ENCODE data around the gene ZNF622.

Gene ZNF622

DNA sequence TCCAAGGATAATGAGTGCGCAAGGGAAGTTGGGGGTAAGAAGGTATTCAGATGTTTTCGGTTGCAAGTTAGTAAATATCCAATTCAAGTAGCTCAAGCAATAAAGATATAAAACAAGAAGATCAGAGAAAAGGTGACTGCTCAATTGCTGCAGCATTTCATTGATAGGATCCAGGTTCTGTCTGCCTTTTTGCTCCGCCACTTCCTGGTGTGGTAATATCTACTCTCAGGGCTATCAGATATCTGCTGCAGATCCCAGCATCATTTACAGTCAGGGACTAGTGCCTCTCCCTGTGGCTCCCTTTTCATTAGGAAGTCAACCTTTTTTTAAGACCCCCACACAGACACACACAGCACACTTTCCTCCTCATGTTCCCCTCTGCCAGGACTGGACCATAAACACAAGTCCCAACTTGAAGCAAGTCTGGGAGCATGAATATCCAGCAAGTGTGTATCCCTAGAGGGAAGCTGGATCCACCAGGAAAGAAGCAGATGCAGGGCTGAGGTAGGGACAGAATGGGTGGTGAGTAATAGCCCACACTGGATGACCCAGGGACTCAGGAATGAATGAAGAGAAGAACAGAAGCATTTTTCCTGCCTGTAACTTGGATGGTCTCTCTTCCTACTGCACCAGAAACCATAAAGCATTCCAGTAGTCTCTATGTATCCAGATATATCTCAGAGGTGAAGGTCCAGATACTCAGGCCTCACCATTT is 53.7 kb downstream of the ZNF622 start:
- no peaks in the 10 kb centered on the region for H3K36me3 ChIP-seq (ENCODE audit: control insufficient read depth in 2 of 2, insufficient read depth in 1 of 2, low read length in 2 of 2)
- H3K9me3 ChIP-seq (ENCODE audit: control insufficient read depth, insufficient read depth, low read depth, low read length) = no peaks in the 10 kb centered on the region
- H3K27ac ChIP-seq (ENCODE audit: extremely low read depth, low read depth, low read length) = no peak overlapping the region
- CTCF ChIA-PET = no interaction called here
- TF ChIP-seq KLF9 (tag by site-specific recombination; IDR thresholded peaks at IDR 0.05; ENCODE audit: low read depth) = no peak
- no peak for TF ChIP-seq ZNF473 (tag by site-specific recombination; IDR thresholded peaks at IDR 0.05)
- no peak for TF ChIP-seq ZNF37A (tag by site-specific recombination; IDR thresholded peaks at IDR 0.05)
- TF ChIP-seq ZNF623 (tag by site-specific recombination; IDR thresholded peaks at IDR 0.05) = no peak
- no peak for TF ChIP-seq ZNF560 (tag by site-specific recombination; IDR thresholded peaks at IDR 0.05; ENCODE audit: borderline replicate concordance)
- TF ChIP-seq, protein P1, sequence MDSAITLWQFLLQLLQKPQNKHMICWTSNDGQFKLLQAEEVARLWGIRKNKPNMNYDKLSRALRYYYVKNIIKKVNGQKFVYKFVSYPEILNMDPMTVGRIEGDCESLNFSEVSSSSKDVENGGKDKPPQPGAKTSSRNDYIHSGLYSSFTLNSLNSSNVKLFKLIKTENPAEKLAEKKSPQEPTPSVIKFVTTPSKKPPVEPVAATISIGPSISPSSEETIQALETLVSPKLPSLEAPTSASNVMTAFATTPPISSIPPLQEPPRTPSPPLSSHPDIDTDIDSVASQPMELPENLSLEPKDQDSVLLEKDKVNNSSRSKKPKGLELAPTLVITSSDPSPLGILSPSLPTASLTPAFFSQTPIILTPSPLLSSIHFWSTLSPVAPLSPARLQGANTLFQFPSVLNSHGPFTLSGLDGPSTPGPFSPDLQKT (IDR thresholded peaks at IDR 0.05; ENCODE audit: borderline replicate concordance, low read depth, low read length) = no peak
- no peak for TF ChIP-seq ZNF549 (tag by site-specific recombination; IDR thresholded peaks at IDR 0.05)
- no peak for TF ChIP-seq ZNF555 (tag by site-specific recombination; conservative IDR thresholded peaks at IDR 0.05)
- TF ChIP-seq, protein P2, sequence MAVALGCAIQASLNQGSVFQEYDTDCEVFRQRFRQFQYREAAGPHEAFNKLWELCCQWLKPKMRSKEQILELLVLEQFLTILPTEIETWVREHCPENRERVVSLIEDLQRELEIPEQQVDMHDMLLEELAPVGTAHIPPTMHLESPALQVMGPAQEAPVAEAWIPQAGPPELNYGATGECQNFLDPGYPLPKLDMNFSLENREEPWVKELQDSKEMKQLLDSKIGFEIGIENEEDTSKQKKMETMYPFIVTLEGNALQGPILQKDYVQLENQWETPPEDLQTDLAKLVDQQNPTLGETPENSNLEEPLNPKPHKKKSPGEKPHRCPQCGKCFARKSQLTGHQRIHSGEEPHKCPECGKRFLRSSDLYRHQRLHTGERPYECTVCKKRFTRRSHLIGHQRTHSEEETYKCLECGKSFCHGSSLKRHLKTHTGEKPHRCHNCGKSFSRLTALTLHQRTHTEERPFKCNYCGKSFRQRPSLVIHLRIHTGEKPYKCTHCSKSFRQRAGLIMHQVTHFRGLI (tag by site-specific recombination; IDR thresholded peaks at IDR 0.05) = no peak
- no peak for TF ChIP-seq ZFP69B (tag by site-specific recombination; IDR thresholded peaks at IDR 0.05)
- TF ChIP-seq ZNF366 (tag by site-specific recombination; conservative IDR thresholded peaks at IDR 0.05) = no peak
- TF ChIP-seq KLF16 (tag by site-specific recombination; IDR thresholded peaks at IDR 0.05) = no peak
- TF ChIP-seq ZNF600 (tag by site-specific recombination; IDR thresholded peaks at IDR 0.05) = no peak
- no peak for TF ChIP-seq ZNF354C (tag by site-specific recombination; IDR thresholded peaks at IDR 0.05; ENCODE audit: borderline replicate concordance, low read depth)
- TF ChIP-seq ZNF585B (tag by site-specific recombination; IDR thresholded peaks at IDR 0.05) = no peak
- TF ChIP-seq ZNF510 (tag by site-specific recombination; IDR thresholded peaks at IDR 0.05; ENCODE audit: insufficient replicate concordance) = no peak
- H3K4me3 ChIP-seq (ENCODE audit: low read depth, low read length) = no peak overlapping the region
- H3K4me1 ChIP-seq (ENCODE audit: control insufficient read depth, insufficient read depth, low read length) = no peaks in the 10 kb centered on the region
- POLR2A ChIA-PET = no interaction called here

DNA sequence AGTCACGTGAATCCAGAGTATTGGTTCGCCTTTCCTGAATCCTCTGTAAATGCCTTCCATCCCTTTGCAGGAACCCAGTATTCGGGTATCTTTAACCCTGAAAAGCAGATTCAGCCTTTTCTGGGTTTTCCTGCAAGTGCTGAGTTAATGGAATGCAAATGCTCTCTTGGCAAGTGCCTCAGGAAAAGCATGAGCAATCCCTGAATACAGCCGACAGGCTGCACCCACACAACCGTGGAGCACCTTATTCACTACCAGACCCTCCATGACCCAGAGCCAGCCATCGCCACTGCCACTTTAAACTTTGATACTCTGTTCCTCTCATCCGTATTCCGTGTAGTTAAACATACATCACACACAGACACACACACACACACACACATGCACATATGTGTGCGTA is 54.4 kb downstream of the ZNF622 start:
- no peaks in the 10 kb centered on the region for H3K36me3 ChIP-seq (ENCODE audit: control insufficient read depth in 2 of 2, insufficient read depth in 1 of 2, low read length in 2 of 2)
- no peaks in the 10 kb centered on the region for H3K4me1 ChIP-seq (ENCODE audit: control insufficient read depth, insufficient read depth, low read length)
- TF ChIP-seq ZNF560 (tag by site-specific recombination; IDR thresholded peaks at IDR 0.05; ENCODE audit: borderline replicate concordance) (no peak), ZNF16 (tag by site-specific recombination; IDR thresholded peaks at IDR 0.05; ENCODE audit: low read depth) (no peak), ZSCAN30 (tag by site-specific recombination; IDR thresholded peaks at IDR 0.05) (no peak), ZNF112 (tag by site-specific recombination; IDR thresholded peaks at IDR 0.05) (no peak), ZNF664 (tag by site-specific recombination; IDR thresholded peaks at IDR 0.05) (no peak), ZBTB17 (tag by site-specific recombination; IDR thresholded peaks at IDR 0.05) (no peak), ZNF23 (tag by site-specific recombination; IDR thresholded peaks at IDR 0.05; ENCODE audit: borderline replicate concordance) (no peak), BCL11B (tag by site-specific recombination; IDR thresholded peaks at IDR 0.05; ENCODE audit: low read depth) (no peak)
- TF ChIP-seq, protein P3, sequence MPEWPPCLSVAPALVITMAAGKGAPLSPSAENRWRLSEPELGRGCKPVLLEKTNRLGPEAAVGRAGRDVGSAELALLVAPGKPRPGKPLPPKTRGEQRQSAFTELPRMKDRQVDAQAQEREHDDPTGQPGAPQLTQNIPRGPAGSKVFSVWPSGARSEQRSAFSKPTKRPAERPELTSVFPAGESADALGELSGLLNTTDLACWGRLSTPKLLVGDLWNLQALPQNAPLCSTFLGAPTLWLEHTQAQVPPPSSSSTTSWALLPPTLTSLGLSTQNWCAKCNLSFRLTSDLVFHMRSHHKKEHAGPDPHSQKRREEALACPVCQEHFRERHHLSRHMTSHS (tag by site-specific recombination; IDR thresholded peaks at IDR 0.05) = no peak
- no peaks in the 10 kb centered on the region for H3K9me3 ChIP-seq (ENCODE audit: control insufficient read depth, insufficient read depth, low read depth, low read length)
- POLR2A ChIA-PET = no interaction called here
- no peak overlapping the region for H3K27ac ChIP-seq (ENCODE audit: extremely low read depth, low read depth, low read length)
- no peak overlapping the region for H3K4me3 ChIP-seq (ENCODE audit: low read depth, low read length)
- CTCF ChIA-PET = no interaction called here

Measured in HEK293 (cell line).